Peyer's patch (tissue), 4 donors: ENCODE results near the gene SLC27A1.

Experiments
- POLR2A ChIP-seq, 2 donors: fragments of 450-650 bp; IDR thresholded peaks; one replicate each; pipeline ENCODE4 v1.5.1; 2017; ENCODE audit warnings: antibody characterized with exemption in 2 of 2, mild to moderate bottlenecking in 2 of 2, moderate library complexity in 2 of 2
- TF ChIP-seq, protein P1 (sequence below), 6 experiments: fragments of 450-650 bp in 4 of 6; fragments of 200-600 bp in 2 of 6; sonication (generic) in 1 of 6; IDR thresholded peaks; one replicate each; pipeline ENCODE4 v1.5.1; 2017 to 2019; ENCODE audit warnings: antibody characterized with exemption in 6 of 6, mild to moderate bottlenecking in 3 of 6, moderate library complexity in 1 of 6

DNA sequence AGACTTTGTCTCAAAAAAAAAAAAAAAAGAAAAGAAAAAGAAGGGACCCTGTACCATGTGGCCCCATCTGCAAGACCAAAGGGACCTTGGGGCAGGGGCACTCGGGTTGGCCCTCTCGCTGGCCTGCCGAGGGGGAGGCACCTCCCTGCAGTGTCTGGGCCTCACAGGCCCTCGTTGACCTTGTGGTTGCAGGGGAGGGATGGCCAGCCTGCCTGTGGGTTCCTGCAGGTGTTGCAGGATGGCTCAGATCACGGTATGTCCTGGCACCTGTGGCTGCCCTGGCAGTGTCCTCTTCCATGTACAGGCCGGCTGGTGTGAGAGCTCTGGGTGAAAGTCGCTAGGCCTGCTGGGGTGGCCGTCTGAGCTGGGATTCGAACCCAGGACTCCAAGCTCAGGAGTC is 36.4 kb downstream of the SLC27A1 start:
- no peak for TF ChIP-seq POLR2A (IDR thresholded peaks at IDR 0.05)
- TF ChIP-seq, protein P1, sequence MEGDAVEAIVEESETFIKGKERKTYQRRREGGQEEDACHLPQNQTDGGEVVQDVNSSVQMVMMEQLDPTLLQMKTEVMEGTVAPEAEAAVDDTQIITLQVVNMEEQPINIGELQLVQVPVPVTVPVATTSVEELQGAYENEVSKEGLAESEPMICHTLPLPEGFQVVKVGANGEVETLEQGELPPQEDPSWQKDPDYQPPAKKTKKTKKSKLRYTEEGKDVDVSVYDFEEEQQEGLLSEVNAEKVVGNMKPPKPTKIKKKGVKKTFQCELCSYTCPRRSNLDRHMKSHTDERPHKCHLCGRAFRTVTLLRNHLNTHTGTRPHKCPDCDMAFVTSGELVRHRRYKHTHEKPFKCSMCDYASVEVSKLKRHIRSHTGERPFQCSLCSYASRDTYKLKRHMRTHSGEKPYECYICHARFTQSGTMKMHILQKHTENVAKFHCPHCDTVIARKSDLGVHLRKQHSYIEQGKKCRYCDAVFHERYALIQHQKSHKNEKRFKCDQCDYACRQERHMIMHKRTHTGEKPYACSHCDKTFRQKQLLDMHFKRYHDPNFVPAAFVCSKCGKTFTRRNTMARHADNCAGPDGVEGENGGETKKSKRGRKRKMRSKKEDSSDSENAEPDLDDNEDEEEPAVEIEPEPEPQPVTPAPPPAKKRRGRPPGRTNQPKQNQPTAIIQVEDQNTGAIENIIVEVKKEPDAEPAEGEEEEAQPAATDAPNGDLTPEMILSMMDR (IDR thresholded peaks at IDR 0.05), result no peak
